Tibial nerve (tissue), 4 donors: ENCODE measurements around the gene PHOX2A. TPM values are rescaled to one million over a fixed set of nuclear protein-coding genes. Genes with fewer than 3 reads are reported as not detected.

Source experiments
- DNase-seq, 2 donors: peaks; one replicate each; pipeline ENCODE4 v3.0.0-alpha.2; 2019; ENCODE audit warnings: low spot score in 2 of 2
- H3K27ac ChIP-seq, 4 donors: fragments of 200-600 bp; sonication (generic) in 3 of 4; one replicate each; pipeline ENCODE4 v1.5.1; 2017 to 2019; ENCODE audit warnings: mild to moderate bottlenecking in 1 of 4
- H3K27me3 ChIP-seq, 2 donors: fragments of 200-600 bp; sonication (generic) in 1 of 2; one replicate each; pipeline versions ENCODE4 v1.5.1 to v1.6.0; 2017 to 2019
- H3K36me3 ChIP-seq, 3 donors: fragments of 200-600 bp; sonication (generic); one replicate each; pipeline ENCODE4 v1.5.1; 2018 to 2019
- H3K4me1 ChIP-seq, 4 donors: fragments of 200-600 bp; sonication (generic) in 3 of 4; one replicate each; pipeline ENCODE4 v1.5.1; 2017 to 2019
- H3K4me3 ChIP-seq, 4 donors: fragments of 200-600 bp; sonication (generic) in 3 of 4; one replicate each; pipeline ENCODE4 v1.5.1; 2017 to 2019; ENCODE audit warnings: mild to moderate bottlenecking in 1 of 4, moderate library complexity in 1 of 4
- H3K9me3 ChIP-seq, 4 donors: fragments of 200-600 bp; sonication (generic) in 3 of 4; one replicate each; pipeline ENCODE4 v1.5.1; 2017 to 2019
- EP300 ChIP-seq, 2 donors: sonication (generic); formaldehyde crosslinking; IDR thresholded peaks; one replicate each; pipeline ENCODE4 v1.6.1; 2017; ENCODE audit warnings: antibody characterized with exemption in 2 of 2, mild to moderate bottlenecking in 1 of 2
- POLR2A ChIP-seq, 2 donors: fragments of 450-650 bp; IDR thresholded peaks; one replicate each; pipeline ENCODE4 v1.6.1; 2017; ENCODE audit warnings: antibody characterized with exemption in 2 of 2, mild to moderate bottlenecking in 2 of 2, moderate library complexity in 2 of 2
- whole genome bisulfite sequencing, 2 donors: methylation state at CpG; one replicate each; pipeline ENCODE4 v1.1.5; 2018; 5-methylcytosine and 5-hydroxymethylcytosine counted together
- total RNA-seq, 4 donors: library from RNA; depleted of rRNA; stranded (reverse); fragments of >200 nt; gene quantifications; one replicate each; pipeline ENCODE4 v1.1.0, GENCODE V29; 2016
- TF ChIP-seq, protein P1 (sequence below), 5 experiments: fragments of 200-600 bp in 3 of 5; fragments of 450-650 bp in 2 of 5; sonication (generic) in 3 of 5; IDR thresholded peaks; one replicate each; pipeline ENCODE4 v1.5.1; 2016 to 2019; ENCODE audit warnings: antibody characterized with exemption in 5 of 5, mild to moderate bottlenecking in 3 of 5, moderate library complexity in 2 of 5

The PHOX2A gene
- total RNA-seq, 4 donors from 2014 or later, result not detected

DNA sequence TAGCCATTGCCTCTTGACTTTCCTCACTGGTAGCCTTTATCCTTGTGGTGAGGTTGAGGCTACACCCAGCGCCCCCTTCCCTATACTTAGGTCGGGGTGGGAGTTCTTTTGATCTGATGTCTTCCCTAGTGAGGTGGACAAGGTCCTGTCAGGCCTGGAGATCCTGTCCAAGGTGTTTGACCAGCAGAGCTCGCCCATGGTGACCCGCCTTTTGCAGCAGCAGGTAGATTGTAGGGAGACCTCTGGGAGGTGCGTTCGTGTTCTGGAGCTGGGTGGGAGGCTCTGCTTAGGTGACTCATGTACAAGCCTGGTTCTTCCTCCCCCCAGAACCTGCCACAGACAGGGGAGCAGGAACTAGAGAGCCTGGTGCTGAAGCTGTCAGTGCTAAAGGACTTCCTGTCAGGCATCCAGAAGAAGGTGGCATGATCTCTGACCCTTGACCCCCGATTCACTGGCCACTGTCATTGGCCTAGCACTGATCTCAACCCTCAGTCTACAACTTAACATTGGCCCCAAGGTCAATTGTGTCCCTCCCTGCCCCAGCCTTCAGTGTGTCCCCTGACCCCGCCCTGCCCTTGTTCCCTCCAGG, 14.5 kb downstream of the PHOX2A start:
- DNase-seq, result no peak
- 86 to 93% methylated on average over 8 of the region's 8 CpGs for WGBS, 2 donors

GRCh38 chr11:72228844-72229231, 15.1 kb downstream of the PHOX2A start:
- H3K9me3 ChIP-seq, result no peaks in the 10 kb centered on the region
- peaks cover 0 to 72% (median 23%) of the 10 kb centered on the region in 3 donors for H3K36me3 ChIP-seq
- TF ChIP-seq POLR2A (IDR thresholded peaks at IDR 0.05), result no peak
- no peak for TF ChIP-seq EP300 (IDR thresholded peaks at IDR 0.05)
- TF ChIP-seq, protein P1, sequence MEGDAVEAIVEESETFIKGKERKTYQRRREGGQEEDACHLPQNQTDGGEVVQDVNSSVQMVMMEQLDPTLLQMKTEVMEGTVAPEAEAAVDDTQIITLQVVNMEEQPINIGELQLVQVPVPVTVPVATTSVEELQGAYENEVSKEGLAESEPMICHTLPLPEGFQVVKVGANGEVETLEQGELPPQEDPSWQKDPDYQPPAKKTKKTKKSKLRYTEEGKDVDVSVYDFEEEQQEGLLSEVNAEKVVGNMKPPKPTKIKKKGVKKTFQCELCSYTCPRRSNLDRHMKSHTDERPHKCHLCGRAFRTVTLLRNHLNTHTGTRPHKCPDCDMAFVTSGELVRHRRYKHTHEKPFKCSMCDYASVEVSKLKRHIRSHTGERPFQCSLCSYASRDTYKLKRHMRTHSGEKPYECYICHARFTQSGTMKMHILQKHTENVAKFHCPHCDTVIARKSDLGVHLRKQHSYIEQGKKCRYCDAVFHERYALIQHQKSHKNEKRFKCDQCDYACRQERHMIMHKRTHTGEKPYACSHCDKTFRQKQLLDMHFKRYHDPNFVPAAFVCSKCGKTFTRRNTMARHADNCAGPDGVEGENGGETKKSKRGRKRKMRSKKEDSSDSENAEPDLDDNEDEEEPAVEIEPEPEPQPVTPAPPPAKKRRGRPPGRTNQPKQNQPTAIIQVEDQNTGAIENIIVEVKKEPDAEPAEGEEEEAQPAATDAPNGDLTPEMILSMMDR (IDR thresholded peaks at IDR 0.05), result no peak
- H3K4me3 ChIP-seq, result no peak overlapping the region
- 87 to 89% methylated on average over 7 of the region's 7 CpGs for WGBS, 2 donors
- peaks cover 0 to 36% (median 21%) of the 10 kb centered on the region in 4 donors for H3K4me1 ChIP-seq
- DNase-seq, result no peak
- no peaks in the 10 kb centered on the region for H3K27me3 ChIP-seq
- H3K27ac ChIP-seq, result no peak overlapping the region

More for the DNA sequence above, 14.5 kb downstream of the PHOX2A start:
- Histone ChIP-seq H3K9me3 (no peaks in the 10 kb centered on the region), H3K4me1 (peaks cover 0 to 36% (median 21%) of the 10 kb centered on the region in 4 donors), H3K4me3 (no peak overlapping the region), H3K36me3 (peaks cover 0 to 78% (median 29%) of the 10 kb centered on the region in 3 donors), H3K27ac (no peak overlapping the region), H3K27me3 (no peaks in the 10 kb centered on the region)
- no peak for TF ChIP-seq EP300 (IDR thresholded peaks at IDR 0.05)
- no peak for TF ChIP-seq POLR2A (IDR thresholded peaks at IDR 0.05)
- TF ChIP-seq, protein P1 (IDR thresholded peaks at IDR 0.05), result no peak

DNA sequence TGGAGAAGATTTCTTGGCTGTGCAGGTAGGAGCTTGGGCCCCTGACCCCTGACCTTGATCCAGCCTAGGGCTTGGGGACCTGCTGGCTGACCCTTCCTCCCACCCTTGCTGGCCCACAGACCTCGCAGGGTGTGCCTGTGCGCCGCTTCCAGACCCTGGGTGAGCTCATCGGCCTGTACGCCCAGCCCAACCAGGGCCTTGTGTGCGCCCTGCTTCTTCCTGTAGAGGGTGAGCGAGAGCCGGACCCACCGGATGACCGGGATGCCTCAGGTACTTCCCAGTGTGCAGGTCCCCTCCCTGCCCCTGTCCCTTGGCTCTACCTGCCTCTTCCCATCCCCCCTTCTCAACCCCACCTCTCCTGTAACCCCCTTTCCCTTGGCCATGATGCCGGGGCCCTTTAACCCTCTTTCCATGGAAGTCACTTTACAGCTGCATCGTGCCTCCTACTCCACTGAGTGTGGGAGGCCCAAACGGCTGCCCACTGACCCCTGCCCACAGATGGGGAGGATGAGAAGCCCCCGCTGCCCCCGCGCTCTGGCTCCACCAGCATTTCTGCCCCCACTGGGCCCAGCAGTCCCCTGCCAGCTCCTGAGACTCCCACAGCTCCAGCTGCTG, 15.6 kb downstream of the PHOX2A start:
- 70 to 76% methylated on average over 13 to 16 of the region's 16 CpGs for WGBS, 2 donors
- Histone ChIP-seq H3K27ac (peak overlapping the region in 1 of 4 donors; percentile 34), H3K36me3 (peaks cover 0 to 67% (median 23%) of the 10 kb centered on the region in 3 donors), H3K9me3 (no peaks in the 10 kb centered on the region), H3K4me1 (peaks cover 0 to 36% (median 21%) of the 10 kb centered on the region in 4 donors), H3K4me3 (no peak overlapping the region), H3K27me3 (no peaks in the 10 kb centered on the region)
- TF ChIP-seq EP300 (IDR thresholded peaks at IDR 0.05) (no peak), POLR2A (IDR thresholded peaks at IDR 0.05) (no peak)
- TF ChIP-seq, protein P1 (IDR thresholded peaks at IDR 0.05), result peak in 2 of 5 experiments; percentile 11 to 13
- DNase-seq, result no peak

DNA sequence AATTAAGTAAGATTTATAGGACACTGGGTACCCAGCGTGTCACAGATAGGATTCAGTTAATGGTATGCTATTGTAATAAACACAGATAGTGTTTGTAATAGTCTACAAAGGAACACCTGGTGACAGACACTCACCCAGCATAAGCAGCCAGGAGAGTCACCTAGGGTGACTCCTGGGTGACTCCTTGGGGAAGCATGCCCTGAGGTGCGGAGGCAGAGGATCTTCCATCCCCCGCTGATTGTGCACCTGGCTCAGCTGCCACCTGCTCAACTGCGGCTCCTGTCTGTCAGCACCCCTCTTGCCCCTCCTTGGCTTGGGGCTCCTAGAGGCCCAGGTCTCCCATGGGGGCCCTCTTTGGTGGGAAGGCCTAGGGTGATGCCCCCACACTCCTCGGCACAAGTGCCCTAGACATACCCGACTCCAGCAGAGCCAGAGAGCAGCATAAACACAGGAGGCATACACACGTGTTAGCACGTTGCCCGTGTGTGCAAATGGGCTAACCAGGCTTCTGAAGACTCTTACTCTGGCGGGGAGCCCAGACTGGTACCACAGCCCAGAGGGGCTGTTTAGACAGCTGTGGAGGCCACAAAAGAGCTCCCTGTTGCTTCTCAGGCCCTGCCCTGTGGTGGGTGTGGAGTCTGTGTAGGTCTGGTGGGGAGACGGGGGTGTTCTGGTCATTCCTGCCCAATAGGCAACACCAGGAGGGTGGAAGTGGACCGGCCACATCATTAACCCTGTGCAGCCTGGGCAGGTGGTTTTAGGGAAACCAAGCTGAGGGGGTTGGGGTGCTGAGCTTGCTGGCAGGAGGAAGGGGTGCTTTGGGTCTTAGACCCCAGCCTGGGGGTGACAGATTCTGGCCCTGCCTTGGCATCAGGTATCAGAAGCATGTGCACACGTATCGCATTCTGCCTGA, 16.4 kb downstream of the PHOX2A start:
- 57 to 73% methylated on average over 9 to 13 of the region's 14 CpGs for WGBS, 2 donors
- Histone ChIP-seq H3K4me1 (peaks cover 0 to 40% (median 23%) of the 10 kb centered on the region in 4 donors), H3K4me3 (no peak overlapping the region), H3K36me3 (peaks cover 0 to 59% (median 23%) of the 10 kb centered on the region in 3 donors), H3K27me3 (no peaks in the 10 kb centered on the region), H3K27ac (peak overlapping the region in 2 of 4 donors; percentile 34 to 43), H3K9me3 (no peaks in the 10 kb centered on the region)
- TF ChIP-seq, protein P1 (IDR thresholded peaks at IDR 0.05), result no peak
- TF ChIP-seq EP300 (IDR thresholded peaks at IDR 0.05) (no peak), POLR2A (IDR thresholded peaks at IDR 0.05) (no peak)
- no peak for DNase-seq
